Kidney epithelial cell (primary cell): Measurements from ENCODE around the gene CMTM2. TPM values are rescaled to one million over a fixed set of nuclear protein-coding genes. Genes with fewer than 3 reads are reported as not detected.
"Not testable (repeated sequence)": the region's sequence is repeated elsewhere in the genome, so short reads cannot be mapped to it uniquely, and the experiment has no call there.

Experiments
- DNase-seq: peaks from one replicate; pipeline ENCODE4 v3.0.0-alpha.2; 2010; ENCODE audit warnings: low read depth
- H3K27me3 ChIP-seq: 2 replicates; pipeline ENCODE4 v1.6.0; 2011; ENCODE audit warnings: low read length; ENCODE audit not compliant: control insufficient read depth, insufficient read depth
- H3K36me3 ChIP-seq: 2 replicates; pipeline ENCODE4 v1.5.1; 2011; ENCODE audit warnings: low read length; ENCODE audit not compliant: control insufficient read depth, insufficient read depth
- H3K4me3 ChIP-seq: 2 replicates; pipeline ENCODE4 v1.5.1; 2011; ENCODE audit warnings: low read depth, mild to moderate bottlenecking, control low read depth, low read length
- CTCF ChIP-seq: IDR thresholded peaks from 2 replicates; pipeline ENCODE4 v1.5.1; 2011; ENCODE audit warnings: mild to moderate bottlenecking, moderate library complexity, low read length, control low read depth, inconsistent platforms; ENCODE audit not compliant: insufficient read depth, poor library complexity, severe bottlenecking
- total RNA-seq: library from RNA; depleted of rRNA; stranded (reverse); fragments of >200 nt; gene quantifications from 2 replicates; pipeline ENCODE4 v1.2.3, GENCODE V29; 2015

CMTM2 gene
- total RNA-seq, 1 donor from 2014 or later: 0.54 TPM

DNA sequence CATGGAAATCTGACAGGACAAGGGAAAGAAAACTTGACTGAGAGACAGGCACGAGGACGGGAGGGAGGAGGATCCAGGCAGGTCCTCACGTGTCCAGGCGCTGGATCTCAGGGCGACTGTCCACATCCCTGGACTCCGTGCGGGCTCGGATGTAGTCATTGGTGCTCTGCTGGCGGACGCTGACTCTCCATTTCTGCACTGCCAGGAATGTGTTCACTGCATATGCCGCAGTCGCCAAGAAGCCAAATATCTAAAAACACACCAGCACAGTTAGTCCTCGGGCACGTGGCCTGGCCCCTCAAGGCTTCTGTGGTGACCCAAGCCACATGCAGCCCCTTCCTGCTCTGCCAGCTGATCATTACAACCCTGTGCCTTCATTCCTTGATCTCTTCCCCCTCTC lies 42.7 kb downstream of the CMTM2 start:
- no peak for TF ChIP-seq CTCF
- Histone ChIP-seq H3K27me3 (no peaks in the 10 kb centered on the region), H3K4me3 (no peak overlapping the region), H3K36me3 (no peaks in the 10 kb centered on the region)
- DNase-seq: no peak

DNA sequence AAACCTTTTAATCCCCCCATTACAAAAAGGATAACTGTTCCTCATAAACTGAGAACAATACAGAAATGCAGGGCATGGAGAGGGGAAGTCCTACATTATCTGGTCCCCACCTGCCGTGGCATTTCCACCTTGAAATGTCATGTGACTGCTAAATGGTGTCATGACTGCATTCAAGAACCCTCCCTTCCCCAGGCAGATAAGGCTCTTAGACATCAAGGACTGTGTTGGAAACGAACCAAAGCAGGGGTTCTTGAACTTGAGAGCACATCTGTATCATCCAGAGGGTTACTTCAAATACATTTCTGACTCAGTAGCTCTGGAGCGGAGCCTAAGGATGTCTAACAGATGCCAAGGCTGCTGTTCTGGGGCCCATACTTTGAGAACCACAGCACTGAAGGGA lies 43.6 kb downstream of the CMTM2 start:
- Histone ChIP-seq H3K27me3 (no peaks in the 10 kb centered on the region), H3K36me3 (no peaks in the 10 kb centered on the region), H3K4me3 (no peak overlapping the region)
- no peak for TF ChIP-seq CTCF
- no peak for DNase-seq

- no peak for TF ChIP-seq CTCF
- DNase-seq: no peak
- Histone ChIP-seq H3K36me3 (no peaks in the 10 kb centered on the region), H3K4me3 (no peak overlapping the region), H3K27me3 (no peaks in the 10 kb centered on the region)
These were observed 44.5 kb downstream of the CMTM2 start for GRCh38 chr16:66623755-66624154.

DNA sequence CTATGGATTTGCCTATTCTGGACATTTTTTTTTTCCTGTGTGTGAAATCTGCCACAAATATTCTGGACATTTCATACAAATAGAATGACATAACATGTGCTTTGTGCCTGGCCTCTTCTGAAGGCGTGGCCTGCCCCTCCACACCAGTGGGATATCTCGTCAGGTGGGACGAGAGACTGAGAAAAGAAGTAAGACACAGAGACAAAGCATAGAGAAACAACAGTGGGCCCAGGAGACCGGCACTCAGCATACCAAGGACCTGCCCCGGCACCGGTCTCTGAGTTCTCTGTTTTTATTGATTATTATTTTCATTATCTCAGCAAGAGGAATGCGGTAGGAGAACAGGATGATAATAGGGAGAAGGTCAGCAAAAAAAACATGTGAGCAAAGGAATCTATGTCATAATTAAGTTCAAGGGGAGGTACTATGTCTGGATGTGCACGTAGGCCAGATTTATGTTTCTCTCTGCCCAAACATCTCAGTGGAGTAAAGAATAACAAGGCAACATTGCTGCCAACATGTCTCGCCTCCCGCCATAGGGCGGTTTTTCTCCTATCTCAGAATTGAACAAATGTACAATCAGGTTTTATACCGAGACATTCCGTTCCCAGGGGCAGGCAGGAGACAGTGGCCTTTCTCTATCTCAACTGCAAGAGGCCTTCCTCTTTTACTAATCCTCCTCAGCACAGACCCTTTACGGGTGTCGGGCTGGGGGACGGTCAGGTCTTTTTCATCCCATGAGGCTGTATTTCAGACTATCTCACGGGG lies 48.5 kb downstream of the CMTM2 start:
- H3K36me3 ChIP-seq, H3K4me3 ChIP-seq, DNase-seq, H3K27me3 ChIP-seq: not testable (repeated sequence)

DNA sequence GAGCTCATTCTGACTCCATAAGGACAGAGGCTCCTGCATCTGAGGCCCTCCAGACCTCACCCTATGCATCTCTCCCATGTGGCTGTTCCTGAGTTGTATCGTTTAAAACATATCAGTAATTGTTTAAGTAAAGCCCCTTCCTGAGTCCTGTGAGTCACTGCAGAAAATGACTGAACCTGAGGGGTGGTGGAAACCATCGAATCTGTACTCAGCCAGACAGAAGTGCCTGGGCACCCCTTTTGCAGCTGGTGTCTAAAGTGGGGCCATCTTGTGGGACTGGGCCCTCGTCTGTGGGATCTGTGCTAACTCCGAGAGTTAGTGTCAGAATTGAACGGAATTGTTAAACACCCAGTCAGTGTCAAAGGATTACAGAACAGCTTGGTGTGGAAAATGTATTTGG lies 50.6 kb downstream of the CMTM2 start:
- Histone ChIP-seq H3K4me3 (no peak overlapping the region), H3K27me3 (no peaks in the 10 kb centered on the region), H3K36me3 (no peaks in the 10 kb centered on the region)
- TF ChIP-seq CTCF: no peak
- DNase-seq: no peak

DNA sequence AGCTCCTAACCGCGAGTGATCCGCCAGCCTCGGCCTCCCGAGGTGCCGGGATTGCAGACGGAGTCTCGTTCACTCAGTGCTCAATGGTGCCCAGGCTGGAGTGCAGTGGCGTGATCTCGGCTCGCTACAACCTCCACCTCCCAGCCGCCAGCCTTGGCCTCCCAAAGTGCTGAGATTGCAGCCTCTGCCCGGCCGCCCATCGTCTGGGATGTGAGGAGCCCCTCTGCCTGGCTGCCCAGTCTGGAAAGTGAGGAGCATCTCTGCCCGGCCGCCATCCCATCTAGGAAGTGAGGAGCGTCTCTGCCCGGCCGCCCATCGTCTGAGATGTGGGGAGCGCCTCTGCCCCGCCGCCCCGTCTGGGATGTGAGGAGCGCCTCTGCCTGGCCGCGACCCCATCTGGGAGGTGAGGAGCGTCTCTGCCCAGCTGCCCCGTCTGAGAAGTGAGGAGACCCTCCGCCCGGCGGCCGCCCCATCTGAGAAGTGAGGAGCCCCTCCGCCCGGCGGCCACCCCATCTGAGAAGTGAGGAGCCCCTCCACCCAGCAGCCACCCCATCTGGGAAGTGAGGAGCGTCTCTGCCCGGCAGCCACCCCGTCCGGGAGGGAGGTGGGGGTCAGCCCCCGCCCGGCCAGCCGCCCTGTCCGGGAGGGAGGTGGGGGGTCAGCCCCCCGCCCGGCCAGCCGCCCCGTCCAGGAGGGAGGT lies 51.4 kb downstream of the CMTM2 start:
- H3K27me3 ChIP-seq, H3K36me3 ChIP-seq, H3K4me3 ChIP-seq, DNase-seq: not testable (repeated sequence)

- H3K27me3 ChIP-seq, DNase-seq, H3K36me3 ChIP-seq, H3K4me3 ChIP-seq: not testable (repeated sequence)
These were observed 52.3 kb downstream of the CMTM2 start for GRCh38 chr16:66631558-66631957.
